GM19455 (cell line): Measurements from ENCODE around the gene FCHSD2.
"Not testable (repeated sequence)": the region's sequence is repeated elsewhere in the genome, so short reads cannot be mapped to it uniquely, and the experiment has no call there.

ENCODE experiments used
- ATAC-seq: cut with Tn5 transposase; IDR thresholded peaks from one replicate; pipeline ENCODE4 v1.9.1; 2021; ENCODE audit not compliant: unreplicated experiment

The FCHSD2 gene

DNA sequence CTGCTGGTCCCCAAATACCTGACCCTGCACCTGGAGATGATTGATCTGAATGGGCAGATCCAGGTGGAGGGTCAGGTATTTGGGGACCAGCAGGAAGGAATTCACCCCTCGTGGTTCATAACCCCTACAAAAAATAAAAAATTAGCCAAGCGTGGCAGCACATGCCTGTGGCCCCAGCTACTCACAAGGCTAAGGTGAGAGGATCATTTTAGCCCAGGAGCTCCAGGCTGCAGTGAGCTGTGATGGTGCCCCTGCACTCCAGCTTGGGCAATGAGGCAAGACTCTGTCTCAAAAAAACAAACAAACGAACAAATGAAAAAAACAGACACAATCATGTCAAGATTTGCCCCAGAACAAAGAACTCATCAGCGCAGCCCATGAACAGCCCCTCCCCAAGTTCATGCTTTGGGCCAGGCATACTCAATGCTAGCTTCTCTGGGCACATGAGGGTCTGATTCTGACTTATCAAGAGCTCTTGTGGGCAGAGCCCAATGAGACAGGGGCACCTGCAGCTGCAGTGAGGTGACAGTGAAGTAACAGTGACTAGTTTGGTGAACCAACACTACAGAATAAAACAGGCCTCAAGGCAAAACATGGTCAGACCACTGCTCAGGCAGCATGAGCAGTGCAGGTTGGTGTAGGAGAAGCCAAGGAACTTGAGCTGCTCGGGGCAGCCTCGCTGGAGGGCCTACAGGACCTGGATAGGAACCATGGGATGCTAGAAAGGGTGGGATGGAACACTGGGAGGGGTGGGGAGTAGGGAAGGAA lies 10.2 kb upstream of the FCHSD2 start:
- ATAC-seq, result no peak

DNA sequence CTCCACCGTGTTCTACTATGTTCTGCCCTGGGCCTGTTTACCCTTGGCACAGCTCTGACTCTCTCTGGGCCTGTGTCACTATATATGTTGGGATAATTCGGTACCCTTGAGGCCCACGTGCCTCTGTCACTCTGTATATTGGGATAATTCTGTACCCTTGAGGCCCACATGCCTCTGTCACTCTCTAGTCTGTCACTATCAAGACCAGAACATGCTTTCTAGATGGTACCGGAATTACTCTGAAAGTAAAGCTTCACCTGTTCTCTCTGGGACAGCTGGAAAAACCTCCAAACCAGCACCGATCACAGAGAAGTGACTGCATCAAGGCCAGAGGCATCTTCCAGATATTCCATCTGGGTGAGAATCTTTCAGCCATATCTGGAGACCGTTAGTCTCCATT lies 9.3 kb upstream of the FCHSD2 start:
- ATAC-seq, result no peak

DNA sequence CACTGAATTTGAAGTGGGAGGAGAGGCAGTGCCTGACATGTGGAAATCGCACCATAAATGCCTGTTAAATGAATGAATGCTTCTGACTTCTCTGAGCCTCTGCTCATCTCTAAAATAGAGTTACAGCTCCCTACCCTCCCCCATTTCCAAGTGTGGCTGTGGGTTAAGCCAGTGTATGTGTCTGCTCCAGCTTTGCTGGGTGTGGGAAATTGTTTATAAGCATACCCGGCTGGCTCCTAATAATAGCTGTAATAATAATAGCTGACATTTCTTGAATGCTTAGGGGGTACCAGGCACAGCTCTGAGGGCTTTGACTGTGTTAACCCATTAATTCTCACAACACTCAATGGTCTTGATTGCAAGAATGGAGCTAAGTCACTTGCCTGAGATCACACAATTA lies 7.0 kb upstream of the FCHSD2 start:
- no peak for ATAC-seq

DNA sequence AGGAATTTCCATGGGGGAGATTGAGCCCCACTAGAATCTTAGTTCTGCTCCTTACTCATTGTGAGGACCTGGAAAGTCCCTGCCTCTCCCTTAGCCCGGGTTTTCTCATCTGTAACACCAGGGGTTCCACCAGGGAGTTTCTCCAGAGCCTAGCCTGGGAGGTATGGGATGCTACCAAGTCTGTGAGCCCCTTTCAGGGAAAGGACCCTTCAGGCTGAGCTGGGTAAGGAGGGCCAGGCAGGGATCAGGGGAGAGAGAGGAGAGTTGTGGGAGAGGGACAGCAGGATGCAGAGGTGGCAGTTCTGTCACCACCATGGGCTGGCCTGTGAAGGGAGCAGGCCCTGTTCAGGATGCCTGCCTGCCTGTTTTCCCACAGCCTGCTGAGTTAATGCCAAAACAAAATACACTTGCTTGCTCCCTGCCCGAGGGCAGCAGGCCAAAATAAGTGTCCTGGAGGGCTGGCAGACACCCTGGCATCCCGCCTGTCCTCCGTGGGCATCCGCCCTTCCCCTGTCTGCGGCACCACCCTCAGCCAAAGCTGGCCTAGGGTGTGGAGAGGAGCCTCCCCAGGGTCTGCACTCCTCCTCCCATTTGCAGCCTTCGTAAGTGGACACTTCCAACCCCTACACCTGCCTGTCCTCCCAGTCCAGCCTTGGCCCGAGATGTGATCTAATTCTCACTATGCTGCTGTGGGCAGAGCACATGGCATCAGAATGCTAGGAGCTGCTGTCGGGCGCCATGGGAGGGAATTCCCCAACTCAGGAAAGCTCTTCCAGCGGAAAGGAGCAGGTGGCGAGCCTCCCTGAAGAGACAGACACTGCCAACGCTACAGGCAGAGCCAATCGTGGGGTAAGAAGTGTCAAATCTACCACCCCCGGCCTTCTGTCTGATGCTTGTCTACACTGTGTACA lies 5.9 kb upstream of the FCHSD2 start:
- no peak for ATAC-seq

DNA sequence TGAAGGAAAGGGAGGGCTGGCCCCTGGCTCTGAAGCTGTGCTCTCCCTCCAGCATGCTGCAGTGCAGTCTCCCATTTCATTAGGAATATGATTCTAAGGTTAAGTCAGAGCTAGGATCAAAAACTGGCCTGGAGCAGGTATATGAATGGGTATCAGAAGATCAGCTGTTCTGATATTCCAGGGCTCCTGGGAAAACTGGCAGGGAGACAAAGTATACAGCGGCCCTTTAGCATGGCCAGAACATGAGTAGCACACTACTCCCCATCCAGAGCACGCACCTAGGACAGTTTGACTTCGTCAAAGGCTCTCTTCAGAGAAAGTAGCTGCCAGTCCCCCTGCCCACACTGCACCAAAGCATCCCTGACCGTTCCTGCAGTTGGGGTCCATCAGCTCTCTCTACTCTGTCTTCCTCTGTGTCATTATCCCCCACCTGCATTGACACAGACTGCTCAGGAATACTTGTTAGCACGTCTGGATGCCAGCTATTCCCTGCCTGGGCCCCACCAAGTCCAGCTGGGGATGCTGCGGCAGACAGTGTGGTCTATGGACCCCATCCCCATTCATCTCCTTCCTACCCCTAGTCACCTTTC lies 4.0 kb upstream of the FCHSD2 start:
- no peak for ATAC-seq

DNA sequence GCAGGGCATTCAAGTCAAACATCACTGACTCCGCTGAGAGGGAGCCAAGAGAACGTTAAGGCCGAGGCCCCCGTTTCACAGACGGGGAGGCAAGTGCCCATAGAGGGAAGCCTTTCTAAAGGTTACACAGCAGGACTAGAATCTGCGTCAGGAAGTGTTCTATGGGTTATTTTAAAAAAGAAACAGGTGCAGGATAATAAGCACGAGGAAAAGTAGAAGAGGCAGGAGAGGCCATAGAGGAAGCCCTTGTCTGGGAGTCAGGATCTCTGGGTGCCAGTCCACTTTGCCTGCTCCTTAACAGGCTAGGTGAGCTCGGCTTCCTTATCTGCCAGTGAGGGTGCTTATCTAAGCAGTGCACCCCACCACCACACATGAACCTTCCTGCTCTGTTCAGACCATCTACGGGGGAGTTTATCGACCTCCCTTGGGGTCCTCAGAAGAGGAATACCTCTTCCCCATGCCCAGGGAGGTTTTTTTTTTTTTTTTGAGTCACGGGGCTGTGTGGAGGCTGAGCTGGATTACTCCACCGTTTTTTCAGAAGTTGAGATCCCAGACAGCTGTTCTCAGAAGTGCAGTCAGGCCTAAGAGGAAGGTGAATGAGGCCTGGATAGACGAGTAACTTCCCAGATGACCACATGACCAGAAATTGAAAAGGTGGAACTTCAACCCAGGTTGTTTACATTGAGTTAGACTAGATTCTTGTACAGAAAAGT lies 1.2 kb upstream of the FCHSD2 start:
- no peak for ATAC-seq

DNA sequence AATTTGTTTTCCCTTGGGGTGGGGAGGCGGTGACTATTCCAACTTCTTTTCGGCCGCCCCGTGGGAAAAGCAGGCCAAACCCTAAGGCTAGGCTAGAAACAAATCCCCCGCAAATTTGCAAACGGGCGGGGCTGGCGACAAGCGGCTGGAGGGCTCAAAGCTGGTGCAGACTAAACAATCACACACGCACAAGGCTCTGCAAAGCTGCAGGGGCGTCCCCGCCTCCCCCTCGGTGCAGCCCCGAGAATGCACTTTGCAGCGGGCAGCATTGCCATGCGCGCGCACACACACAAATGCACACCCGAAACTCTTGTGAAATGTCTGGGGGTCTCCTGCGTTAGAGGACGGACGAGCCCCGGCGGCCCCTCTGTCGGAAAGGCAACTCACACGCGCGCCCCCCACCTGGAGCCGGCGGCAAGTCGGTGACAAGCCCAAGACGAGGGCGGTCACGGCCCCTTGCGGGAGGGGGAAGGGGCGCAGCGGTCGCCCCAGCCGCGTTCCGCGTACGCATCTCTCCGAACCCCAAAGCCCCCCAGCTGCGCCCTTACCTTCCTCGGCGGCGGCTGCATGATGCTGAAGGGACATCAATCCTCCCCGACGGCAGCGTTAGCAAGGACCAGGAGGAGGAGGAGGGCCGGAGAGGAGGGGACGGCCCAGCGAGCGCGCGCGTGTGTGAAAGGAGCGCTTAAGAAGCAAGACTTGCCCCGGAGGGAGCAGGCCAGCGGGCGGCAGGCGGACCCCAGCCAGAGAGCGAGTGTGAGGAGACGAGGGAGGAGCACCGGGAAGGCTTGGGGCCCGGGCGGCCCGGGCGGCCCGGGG lies 600 bp downstream of the FCHSD2 start:
- peak; percentile 35 for ATAC-seq

DNA sequence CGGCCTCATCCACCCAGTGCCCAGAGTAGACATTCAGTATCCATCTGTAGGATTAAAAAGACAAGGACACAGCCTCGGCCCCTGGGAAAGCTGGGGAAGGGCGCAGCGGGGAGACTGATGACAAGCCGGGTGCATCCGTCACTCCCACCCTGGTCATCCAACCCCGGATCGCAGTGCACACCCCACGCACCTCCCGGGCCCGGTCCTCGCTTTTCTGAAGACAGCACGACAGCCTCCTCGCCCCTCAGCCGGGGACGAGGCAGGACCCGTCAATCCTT lies 1.1 kb downstream of the FCHSD2 start:
- ATAC-seq, result no peak

DNA sequence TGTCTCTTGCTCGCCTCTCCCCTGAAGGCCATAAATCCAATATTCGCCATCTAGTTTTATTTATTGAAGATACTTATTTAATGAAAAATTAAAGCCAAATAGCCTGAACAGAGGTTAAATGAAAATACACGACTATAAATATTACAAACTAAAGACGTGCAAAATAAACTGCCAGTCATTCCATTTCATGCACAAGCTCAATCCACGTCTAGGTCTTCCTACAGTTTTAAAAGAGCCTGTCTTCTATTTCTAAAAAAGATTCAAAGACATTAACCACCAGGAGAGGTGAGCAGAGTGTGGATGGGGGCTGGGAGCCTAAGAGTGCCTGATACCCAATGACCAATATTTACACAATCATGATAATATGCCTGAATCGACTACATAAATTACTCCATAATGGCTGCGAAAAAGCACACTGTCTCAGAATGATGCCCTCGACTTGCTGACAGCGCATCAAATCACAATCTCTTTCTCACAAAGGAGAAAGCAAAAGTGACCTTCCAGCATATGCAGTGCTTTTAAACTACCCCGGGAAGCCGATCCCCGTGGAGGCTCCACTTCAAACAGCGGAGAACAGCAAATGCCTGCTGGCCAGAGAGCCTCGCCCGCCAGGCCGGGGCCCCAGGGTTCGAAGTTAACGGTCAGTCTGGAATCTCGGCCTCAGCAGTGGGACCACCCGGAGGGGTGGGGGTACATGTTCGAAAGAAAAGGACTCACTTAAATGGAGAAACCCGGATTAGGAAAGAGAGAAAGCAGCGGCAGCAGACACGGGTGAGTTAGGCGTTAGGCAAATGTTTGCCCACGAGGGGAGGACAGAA lies 1.7 kb downstream of the FCHSD2 start:
- no peak for ATAC-seq

DNA sequence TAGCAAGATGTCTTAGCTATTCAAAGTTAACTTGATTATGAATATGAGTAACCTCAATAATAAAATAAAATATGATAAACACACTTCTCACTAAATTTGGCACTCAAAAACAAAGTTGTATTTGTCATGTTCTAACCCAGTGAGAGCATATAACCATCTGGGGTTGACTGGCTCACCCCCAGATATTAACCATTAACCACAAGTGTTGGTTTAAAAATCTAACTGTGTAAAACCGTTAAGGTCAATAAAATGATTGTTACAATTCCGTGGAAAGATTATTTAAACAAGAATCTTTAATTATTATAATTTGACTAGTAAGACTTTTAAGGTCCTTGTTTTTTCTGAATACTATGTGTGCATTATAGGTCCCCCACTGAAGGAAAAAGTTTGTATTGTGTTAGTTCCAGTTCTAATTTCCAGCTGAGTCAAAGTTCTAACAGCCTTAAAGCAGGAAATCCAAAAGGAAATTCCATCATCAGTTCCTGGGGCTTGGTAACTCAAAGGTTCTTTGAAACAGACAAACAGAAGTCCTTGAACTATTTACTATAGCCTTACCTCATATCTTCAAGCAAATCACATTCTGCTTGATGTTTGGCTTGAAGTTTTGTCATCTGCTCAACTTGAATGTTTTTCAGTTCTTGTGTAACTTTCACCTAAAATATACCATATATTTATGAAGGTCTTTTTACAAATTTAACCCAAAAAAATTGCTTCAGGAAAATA lies 2.5 kb downstream of the FCHSD2 start:
- ATAC-seq, result no peak

DNA sequence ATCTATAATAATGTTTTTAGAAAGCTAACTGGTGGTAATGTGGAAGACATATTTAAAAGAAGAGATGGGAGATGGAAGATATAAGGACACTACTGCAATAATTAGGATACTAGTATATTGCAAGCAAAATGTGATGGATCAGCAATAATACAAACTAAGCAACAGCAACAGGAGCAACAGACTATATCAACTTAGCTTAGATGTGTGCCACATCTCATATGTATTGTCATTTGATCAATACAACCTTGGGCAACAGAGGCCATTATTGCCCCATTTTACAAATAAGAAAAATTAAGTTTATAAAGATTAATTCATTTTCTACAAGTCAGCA lies 4.2 kb downstream of the FCHSD2 start:
- ATAC-seq, result no peak

DNA sequence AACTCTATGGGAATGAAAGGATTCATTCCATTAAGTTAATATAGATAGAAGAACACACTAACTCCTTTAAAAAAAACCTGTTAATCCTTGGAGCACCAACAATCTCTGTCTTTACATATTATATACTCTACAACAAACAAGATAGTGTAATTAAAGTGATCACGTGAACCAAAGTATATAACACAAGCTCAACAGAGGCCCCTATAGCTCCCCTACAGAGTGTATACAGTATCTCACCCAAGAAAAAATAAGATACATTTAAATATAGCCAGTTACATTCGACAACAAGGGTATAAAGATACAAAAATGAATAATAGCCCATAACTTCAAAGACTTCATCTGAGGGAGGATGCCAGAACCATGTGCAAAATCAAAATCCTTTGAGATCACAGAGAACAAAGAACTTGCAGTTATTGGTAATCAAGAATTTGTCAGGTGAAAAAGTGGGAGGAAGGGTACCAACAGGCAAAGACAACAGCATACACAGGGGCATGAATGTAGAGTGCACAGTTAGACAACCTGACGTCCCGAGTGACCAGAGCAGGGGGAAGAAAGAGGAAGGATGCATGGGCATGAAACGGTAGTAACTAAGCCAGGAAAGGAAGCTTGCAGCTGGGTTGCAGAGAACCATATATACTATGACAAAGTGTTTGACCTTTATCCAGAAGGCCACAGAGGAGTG lies 4.7 kb downstream of the FCHSD2 start:
- no peak for ATAC-seq

DNA sequence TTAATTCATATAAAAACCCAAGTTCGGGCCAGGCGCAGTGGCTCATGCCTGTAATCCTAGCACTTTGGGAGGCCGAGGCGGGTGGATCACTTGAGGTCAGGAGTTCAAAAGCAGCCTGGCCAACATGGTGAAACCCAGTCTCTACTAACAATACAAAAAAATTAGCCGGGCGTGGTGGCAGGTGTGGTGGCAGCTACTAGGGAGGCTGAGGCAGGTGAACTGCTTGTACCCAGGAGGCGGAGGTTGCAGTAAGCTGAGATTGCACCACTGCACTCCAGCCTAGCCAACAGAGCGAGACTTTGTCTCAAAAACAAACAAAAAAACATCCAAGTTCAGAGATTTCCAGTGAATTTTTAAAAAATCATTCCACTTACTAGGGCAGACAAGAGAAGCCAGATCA lies 5.4 kb downstream of the FCHSD2 start:
- not testable (repeated sequence) for ATAC-seq

DNA sequence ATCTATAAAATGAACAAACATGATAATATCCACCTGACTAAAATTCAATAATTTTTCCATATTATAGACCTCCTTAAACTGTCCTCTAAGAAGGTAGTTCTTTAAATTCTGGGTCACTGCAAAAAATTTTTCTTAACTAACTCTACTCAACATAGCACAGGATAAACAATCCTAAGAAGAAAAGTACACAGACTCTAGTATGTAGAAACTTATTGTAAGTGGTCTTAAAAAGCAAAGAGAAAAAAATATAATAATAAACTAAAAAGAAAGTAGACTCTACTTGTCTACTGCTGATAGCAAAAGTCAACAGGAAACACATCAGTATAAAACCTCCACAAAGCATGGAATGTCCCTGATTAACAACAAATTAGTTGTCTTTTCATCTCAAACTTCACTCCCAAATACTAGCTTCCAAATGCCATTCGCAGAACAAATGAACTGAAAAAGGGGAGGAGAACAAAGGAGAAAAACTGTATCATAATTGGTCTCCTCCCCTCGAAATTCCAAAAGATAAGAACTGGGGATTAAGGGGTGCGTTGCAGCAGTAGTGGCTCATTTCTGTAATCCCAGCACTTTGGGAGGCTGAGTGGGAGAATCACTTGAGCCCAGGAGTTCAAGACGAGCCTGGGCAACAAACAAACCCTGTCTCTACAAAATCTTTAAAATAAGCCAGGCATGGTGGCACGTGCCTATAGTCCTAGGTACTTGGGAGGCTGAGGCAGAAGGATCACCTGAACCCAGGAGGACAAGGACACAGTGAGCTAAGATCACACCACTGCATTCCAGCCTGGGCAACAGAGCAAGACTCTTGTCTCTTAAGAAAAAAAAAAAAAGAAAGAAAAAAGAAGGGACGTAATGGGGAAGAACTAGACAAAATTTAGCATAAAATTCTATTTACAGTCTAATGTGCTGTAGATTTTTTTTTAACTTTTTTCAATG lies 6.5 kb downstream of the FCHSD2 start:
- no peak for ATAC-seq

DNA sequence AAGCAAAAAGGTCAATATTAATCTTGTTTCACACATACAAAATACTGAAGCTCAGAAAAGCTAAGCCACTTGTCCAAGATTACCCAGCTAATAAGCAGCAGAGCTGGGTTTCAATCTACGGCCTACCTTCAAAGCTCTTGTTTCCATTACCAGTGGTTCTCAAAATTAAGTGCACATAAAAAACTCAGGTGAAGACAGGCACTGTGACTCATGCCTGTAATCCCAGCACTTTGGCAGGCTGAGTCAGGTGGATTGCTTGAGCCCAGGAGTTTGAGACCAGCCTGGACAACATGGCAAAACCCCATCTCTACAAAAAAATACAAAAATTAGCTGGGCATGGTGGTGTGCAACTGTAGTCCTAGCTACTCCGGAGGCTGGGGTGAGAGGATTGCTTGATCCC lies 9.8 kb downstream of the FCHSD2 start:
- ATAC-seq, result not testable (repeated sequence)

DNA sequence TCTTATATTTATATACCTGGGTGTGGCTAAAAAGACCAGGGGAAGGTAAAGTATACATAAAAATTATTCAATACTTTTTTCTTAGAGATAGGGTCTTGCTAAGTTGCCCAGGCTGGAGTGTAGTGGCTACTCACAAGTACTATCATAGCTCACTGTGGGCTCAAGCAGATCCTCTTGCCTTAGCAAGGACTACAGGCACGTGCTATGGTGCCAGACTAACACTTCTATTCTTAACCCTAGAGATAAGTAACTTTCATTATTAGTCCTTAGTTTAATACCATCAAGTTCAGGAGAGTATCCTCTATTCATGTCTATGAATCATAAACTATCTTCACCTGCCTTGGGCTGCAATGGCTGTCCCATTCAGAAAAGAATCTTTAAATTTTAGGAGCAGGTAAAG lies 11.9 kb downstream of the FCHSD2 start:
- no peak for ATAC-seq

DNA sequence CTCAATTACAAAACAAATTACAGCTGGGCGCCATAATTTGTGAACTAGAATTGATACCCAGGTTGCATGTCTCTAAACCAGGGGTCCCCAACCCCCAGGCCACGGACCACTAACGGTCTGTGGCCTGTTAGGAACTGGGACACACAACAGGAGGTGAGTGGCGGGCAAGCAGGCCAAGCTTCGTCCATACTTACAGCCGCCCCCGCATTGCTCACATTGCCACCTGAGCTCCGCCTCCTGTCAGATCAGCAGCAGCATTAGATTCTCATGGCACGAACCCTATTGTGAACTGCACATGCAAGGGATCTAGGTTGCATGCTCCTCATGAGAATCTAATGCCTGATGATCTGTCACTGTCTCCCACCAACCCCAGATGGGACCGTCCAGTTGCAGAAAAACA lies 12.9 kb downstream of the FCHSD2 start:
- no peak for ATAC-seq
